PFSK-1 (cell line): Measurements from ENCODE around the gene GPD1.

Experiments
- FOXP2 ChIP-seq: optimal IDR thresholded peaks from 2 replicates; pipeline ENCODE3; 2011; ENCODE audit warnings: borderline replicate concordance, control low read depth, inconsistent platforms; ENCODE audit not compliant: insufficient read depth; ENCODE audit errors: extremely low read length, extremely low read depth
- POLR2AphosphoS5 ChIP-seq: IDR thresholded peaks from 2 replicates; pipeline ENCODE4 v1.6.1; 2012; ENCODE audit warnings: low read depth, mild to moderate bottlenecking, control low read depth, low read length, moderate library complexity

DNA sequence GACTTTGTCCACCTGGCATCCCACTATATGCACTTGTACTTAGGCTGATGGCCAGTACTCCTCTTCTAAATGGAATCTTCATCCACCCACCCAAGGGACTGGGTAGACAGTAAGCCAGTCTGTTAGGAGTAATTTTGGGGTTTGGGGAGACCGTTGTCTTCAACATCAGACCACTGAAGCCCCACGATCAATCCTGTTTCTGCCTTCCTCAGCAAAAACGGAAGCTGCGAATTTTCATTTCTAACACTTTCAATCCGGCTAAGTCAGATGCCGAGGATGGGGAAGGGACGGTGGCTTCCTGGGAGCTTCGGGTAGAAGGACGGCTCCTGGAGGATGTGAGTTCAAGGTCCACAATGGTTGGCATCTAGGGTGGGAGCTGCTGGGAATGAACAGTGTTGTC, 16.7 kb upstream of the GPD1 start:
- TF ChIP-seq FOXP2 (no peak), POLR2AphosphoS5 (no peak)
